HG03520 (cell line): ENCODE results near the gene FRMD6.

Experiments used
- ATAC-seq: cut with Tn5 transposase; IDR thresholded peaks from one replicate; pipeline ENCODE4 v1.9.1; 2021; ENCODE audit warnings: mild to moderate bottlenecking, moderate library complexity; ENCODE audit not compliant: unreplicated experiment

Gene FRMD6

GRCh38 chr14:51651388-51652167 lies at the start of gene FRMD6:
Gene FRMD6 (plus strand): TSS chr14:51651910. CDS start chr14:51689837, 37,927 bp downstream.
- peak; percentile 64 for ATAC-seq

- no peak for ATAC-seq
Observed at GRCh38 chr14:51602310-51602709, 49.4 kb upstream of the FRMD6 start.

- ATAC-seq, result no peak
Observed at GRCh38 chr14:51603495-51603894, 48.2 kb upstream of the FRMD6 start.

- ATAC-seq, result no peak
Observed at GRCh38 chr14:51604073-51604472, 47.6 kb upstream of the FRMD6 start.

- ATAC-seq, result no peak
Observed at GRCh38 chr14:51605575-51605974, 46.1 kb upstream of the FRMD6 start.

- ATAC-seq, result no peak
Observed at GRCh38 chr14:51607711-51608110, 44.0 kb upstream of the FRMD6 start.

- ATAC-seq, result no peak
Observed at GRCh38 chr14:51609251-51609954, 42.3 kb upstream of the FRMD6 start.

GRCh38 chr14:51609955-51610283 lies 41.8 kb upstream of the FRMD6 start:
- ATAC-seq, result peak; percentile 81

GRCh38 chr14:51610771-51611170 lies 40.9 kb upstream of the FRMD6 start:
- no peak for ATAC-seq

GRCh38 chr14:51612449-51612848 lies 39.3 kb upstream of the FRMD6 start:
- no peak for ATAC-seq

- ATAC-seq, result no peak
Observed at GRCh38 chr14:51613416-51613815, 38.3 kb upstream of the FRMD6 start.

GRCh38 chr14:51614707-51615106 lies 37.0 kb upstream of the FRMD6 start:
- no peak for ATAC-seq

GRCh38 chr14:51616256-51616655 lies 35.5 kb upstream of the FRMD6 start:
- no peak for ATAC-seq

GRCh38 chr14:51616724-51617409 lies 34.8 kb upstream of the FRMD6 start:
- ATAC-seq, result no peak

GRCh38 chr14:51619561-51619960 lies 32.1 kb upstream of the FRMD6 start:
- ATAC-seq, result no peak

- no peak for ATAC-seq
Observed at GRCh38 chr14:51620056-51620455, 31.7 kb upstream of the FRMD6 start.

GRCh38 chr14:51621654-51622053 lies 30.1 kb upstream of the FRMD6 start:
- ATAC-seq, result peak; percentile 52

- no peak for ATAC-seq
Observed at GRCh38 chr14:51622376-51622775, 29.3 kb upstream of the FRMD6 start.

- no peak for ATAC-seq
Observed at GRCh38 chr14:51624955-51625569, 26.6 kb upstream of the FRMD6 start.

- ATAC-seq, result no peak
Observed at GRCh38 chr14:51626185-51626584, 25.5 kb upstream of the FRMD6 start.

GRCh38 chr14:51626788-51627187 lies 24.9 kb upstream of the FRMD6 start:
- no peak for ATAC-seq
